NCI-H524 (cell line): ENCODE measurements around the gene DNAJC18.
"Not testable (repeated sequence)": the region's sequence is repeated elsewhere in the genome, so short reads cannot be mapped to it uniquely, and the experiment has no call there.

Source experiments
- DNase-seq, 2 experiments: peaks; one replicate each; lab custom pipeline; 2025; lab: John Stamatoyannopoulos, UW

The DNAJC18 gene

DNA sequence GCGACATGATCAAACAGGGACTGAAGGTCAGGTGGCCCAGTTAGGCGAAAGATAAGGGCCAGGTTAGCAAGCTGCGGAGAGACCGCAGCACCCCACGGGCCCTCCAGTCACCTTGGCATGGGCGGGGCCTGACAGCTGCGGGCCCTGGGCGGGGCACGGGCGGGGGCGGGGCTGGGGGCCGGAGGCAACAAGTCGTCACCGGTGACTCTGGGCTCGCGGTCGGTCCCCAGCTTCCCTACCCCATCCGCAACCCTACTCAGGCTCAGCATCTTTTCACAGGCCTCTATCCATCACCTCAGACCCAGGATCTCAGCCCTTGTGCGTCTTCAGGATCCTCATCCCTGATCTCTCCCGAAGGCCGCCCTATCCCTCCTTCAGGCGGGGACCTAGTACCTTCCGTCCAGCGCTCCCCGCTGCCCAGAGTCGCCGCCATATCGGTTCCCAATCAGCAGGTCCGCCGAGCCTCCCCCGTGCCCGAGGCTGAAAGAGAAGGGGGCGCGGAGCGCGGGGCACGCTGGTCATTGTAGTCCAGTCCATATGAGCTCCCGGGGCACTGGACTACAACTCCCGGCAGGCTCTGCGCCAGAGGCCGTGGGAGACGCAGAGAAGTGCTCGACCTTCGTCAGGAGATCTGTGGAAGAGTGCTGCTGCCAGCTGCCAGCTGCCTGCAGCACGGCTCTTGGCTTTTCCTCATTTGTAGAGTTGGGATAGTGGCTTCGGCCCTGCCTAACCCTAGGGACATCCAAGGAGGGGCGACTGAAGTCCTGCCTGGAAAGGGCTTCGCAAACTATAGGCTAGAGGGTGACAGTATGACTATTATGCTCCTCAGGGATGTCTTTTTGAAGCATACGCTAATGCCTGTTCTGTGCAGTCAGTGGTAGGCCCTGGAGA, at the start of gene DNAJC18:
Gene DNAJC18, minus strand, starts transcription at position 513 of the 891 bp plus-strand sequence. Its CDS starts 80 bp downstream, at position 433.
- DNase-seq: peak; percentile 91 to 97

DNA sequence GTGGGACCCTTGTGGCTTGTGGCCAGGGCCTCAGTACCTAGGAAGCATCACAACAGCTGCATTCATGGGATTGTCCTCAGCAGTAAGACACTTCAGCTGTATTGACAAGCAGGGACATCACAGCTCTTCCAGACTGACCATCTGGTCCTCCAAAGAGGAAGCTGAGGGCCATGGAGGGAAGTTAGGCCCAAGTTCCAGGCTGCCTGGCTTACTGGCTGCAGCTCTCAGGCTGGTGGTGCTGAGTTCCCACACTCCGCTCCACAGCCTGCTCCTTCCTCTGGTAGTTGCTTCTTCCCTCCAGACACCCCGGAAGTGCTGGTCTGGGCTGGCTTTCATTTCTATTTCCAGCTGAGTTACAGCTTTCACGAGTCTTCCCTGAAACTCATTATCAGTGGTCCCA, 48.9 kb upstream of the DNAJC18 start:
- DNase-seq: peak; percentile 11 to 60

DNA sequence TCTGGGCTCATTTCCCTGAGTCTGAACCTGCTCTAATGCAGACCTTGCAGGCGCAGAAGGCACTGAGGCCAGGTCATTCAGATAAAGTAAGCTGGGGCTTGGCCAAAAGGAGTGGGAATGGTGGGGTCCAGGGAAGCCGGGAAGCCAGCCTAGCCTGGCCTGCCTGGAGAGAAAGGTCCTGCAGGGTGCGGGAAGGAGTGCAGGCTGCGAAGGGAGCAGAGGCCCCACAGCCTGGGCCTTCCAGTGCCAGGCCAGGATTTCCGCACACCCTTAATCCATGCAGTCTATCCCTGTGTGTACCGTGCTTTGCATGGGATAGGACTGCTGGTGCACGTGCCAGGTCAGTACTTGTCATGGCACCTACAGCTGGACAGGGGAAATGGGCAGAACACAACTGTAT, 46.9 kb upstream of the DNAJC18 start:
- no peak for DNase-seq

DNA sequence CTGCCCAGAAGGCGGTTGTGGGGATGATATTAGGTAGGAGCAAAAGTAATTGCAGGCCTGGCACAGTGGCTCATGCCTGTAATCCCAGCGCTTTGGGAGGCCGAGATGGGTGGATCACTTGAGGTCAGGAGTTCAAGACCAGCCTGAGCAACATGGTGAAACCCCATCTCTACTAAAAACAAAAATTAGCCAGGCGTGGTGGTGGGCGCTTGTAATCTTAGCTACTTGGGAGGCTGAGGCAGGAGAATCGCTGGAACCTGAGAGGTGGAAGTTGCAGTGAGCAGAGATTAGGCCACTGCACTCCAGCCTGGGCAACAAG, 43.5 kb upstream of the DNAJC18 start:
- not testable (repeated sequence) for DNase-seq

DNA sequence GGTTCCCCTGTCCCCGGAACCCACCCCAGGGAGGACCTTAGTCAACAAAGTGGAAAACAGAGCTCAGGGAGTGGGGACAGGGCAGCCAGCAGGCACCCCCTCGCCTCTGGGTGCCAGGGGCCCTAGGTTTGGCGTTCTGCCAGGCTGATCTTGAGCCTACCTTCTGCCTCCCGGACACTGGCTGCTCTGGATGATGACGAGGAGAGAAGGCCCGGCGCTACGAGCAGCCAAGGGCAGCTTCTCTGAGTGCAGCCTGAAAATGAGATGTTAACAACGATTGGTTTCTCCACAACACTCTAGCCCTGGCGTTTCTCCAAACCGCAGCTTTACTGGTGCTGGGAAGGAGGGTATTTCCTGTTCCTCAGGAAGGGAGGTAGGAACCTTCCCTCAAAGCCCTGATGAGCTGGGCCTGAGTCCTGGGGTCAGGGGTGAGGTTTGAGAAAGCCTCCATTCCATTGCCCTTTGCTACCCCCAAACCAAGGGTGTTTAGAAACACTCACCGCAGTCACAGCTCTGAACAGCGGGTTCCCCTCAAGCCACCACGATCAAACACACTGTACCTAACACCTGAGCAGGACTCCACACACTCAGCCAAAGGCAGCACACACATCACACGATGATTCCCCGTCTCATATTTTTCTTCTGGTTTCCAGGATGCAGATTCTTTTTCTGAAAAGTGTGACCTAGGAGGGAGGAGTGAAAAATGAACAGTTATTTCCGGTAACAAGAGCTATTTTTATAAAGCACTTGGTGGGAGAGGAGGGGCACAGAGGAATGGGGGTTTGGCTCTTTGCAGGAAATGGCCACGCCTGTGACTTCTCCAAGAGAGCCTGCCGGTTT, 42.9 kb upstream of the DNAJC18 start, which contains the start of gene STING1:
Gene STING1, minus strand, starts transcription at position 709 of the 840 bp plus-strand sequence. CDS start 1,054 bp downstream, outside the sequence.
- DNase-seq: peak; percentile 28 to 72

DNA sequence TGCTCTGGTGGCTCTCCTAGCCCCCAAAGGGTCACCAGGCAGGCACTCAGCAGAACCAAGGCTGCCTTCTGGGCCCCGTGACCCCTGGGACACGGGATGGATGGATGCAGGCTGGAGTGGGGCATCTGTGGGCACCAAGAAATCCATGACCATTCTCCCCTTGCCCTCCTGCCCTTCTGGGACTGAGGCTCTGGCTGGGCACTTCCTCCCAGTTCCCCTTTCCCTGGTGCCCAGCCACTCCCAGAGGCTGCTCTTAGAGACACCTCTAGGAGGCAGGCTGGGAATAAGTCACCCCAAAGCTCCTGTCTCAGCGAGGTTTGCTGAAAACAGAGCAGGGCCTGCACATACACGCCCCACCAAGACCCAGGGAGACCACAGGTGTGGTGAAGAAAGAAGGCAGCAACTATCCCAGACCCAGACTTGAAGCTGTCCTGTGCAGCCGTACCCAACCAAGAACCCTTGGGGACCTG, 42.3 kb upstream of the DNAJC18 start:
- DNase-seq: peak in 1 of 2 experiments; percentile 26

DNA sequence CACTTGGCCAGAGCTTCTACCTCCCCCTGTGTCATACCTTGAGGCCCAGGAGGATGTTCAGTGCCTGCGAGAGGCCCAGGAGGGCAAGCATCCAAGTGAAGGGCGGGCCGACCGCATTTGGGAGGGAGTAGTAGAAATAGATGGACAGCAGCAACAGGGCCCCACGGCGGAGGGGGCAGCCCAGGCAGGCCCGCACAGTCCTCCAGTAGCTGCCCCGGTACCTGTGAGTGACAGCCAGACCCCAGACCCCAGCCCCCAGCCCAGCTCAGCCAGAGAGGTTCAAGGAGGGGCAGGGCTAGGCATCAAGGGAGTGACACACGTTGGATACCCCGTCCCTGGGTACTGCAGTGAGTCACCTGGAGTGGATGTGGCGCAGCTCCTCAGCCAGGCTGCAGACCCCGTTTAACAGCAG, 41.8 kb upstream of the DNAJC18 start:
- no peak for DNase-seq

DNA sequence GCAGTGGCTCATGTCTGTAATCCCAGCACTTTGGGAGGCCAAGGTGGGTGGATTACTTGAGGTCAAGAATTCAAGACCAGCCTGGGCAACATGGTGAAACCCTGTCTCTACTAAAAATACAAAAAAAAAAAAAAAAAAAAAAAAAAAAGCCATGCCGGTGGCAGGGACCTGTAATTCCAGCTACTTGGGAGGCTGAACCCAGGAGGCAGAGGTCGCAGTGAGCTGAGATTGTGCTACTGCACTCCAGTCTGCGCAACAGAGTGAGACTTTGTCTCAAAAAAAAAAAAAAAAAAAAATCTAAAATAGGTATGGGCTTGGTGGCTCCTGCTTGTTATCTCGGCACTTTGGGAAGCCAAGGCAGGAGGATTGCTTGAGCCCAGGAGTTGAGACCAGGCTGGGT, 40.4 kb upstream of the DNAJC18 start:
- not testable (repeated sequence) for DNase-seq

DNA sequence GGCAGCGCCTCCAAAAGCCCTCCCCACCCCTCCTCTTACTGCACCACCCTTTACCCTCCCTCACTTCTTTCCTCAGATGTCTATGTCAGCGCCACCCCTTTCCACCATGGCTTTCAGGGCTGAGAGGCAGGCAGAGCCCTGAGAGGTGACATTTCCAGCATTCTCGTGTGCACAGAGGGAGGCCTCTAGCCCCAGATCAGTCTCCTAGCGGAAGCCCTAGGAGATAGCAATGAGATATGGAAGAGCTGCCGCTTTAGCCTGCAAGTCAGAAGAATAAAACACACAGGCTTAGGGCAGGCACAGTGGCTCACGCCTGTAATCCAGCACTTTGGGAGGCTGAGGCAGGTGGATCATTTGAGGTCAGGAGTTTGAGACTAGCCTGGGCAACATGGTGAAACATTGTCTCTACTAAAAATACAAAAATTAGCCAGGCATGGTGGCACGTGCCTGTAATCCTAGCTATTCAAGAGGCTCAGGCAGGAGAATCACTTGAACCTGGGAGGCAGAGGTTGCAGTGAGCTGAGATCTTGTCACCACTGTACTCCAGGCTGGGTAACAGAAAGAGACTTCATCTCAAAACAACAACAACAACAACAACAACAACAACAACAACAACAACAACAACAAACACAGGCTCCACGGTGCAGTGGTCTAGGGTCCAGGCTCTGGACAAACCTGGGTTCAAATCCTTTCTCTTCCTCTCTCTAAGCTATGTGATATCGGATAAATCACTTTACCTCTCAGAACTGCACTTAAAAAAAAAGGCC, 39.5 kb upstream of the DNAJC18 start:
- peak in 1 of 2 experiments; percentile 10 for DNase-seq

DNA sequence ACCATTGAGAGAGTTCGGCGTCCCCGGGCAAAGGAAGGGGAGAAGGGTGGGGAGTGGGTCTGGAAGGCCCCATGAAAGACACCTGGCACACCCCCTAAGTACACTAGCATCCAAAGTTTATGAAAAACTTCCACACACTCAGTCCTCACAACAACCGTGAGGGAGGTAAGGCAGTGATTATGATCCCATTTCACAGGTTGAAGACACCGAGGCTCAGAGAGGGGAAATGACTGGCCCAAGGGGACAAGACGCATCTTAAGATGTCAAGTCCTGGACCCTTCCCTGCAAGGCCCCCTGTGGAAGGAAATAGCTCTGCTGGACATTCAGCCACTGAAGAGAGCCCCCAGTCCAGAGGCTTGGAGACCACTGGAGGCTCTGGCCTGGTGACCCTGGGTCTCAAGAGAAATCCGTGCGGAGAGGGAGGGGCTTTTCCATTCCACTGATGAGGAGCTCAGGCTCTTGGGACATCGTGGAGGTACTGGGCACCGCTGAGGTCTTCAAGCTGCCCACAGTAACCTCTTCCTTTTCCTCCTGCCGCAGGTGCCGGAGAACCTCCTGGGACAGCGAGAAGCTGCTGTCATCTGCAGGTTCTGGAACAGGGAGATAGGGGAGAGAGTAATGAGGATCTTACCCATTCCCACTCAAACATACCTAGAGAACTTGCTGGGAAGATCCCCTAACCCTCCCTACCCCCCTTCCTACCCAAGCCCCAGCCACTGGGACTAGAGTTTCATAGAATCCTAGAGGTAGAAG, 36.7 kb upstream of the DNAJC18 start:
- no peak for DNase-seq

DNA sequence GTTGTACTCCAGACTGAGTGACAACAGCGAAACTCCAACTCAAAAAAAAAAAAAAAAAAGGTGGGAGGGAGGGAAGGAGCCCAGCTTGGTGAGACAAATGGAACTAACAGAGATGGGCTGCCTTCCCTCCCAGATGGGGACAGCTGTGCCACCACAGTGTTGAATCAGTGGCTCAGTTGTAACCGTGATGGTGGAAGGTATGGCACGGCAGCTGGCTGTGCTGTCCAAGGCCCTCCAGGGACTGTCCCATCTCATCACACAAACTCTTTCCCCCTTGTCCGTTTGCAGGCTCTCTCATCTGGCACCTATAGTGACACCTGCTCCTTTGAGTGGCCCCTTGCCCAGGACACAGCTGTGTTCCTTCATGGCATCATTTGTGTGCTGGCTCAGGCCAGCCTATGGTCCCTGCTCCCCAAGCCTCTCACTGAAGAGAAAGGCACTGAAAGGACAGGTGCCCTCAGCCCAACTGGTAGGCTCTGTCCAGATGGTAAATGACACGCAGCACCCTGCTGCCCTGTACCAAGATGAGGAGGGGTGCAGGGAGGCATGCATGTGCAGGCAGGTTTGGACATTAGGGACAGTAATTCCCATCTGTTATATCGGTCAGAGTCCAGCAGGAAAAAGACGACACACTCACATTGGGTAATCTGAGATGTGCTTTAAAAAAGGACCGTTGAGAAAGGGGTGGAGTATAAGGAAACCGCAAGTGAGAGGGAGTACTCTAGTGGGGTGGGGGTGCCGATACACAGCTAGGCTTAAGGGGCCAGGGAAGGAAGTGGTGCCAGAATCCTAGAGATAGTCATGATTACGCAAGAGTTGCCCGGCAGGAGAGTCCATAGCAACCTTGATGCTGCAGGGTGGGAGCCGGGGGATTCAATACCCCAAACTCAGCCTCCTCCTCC, 35.8 kb upstream of the DNAJC18 start:
- DNase-seq: peak; percentile 96 to 99

DNA sequence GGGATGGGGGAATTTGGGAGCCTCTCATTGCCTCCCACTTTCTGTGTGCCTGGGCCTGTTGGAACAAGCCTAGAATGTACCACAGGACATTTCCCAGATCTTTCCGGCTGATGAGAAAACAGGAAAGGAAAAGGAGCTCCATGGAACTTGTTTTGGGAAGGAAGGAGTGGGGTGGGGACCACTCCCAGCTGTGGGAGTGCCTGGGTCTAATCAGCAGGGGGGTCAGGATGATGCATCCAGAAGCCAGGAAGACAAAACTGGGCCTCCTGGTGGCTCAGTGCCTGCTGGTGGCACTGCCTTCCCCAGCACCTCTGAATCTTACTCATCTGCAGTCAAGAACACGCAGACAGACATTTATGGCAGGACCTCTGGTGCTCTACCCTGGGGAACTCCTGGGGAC, 34.2 kb upstream of the DNAJC18 start:
- DNase-seq: peak in 1 of 2 experiments; percentile 23

DNA sequence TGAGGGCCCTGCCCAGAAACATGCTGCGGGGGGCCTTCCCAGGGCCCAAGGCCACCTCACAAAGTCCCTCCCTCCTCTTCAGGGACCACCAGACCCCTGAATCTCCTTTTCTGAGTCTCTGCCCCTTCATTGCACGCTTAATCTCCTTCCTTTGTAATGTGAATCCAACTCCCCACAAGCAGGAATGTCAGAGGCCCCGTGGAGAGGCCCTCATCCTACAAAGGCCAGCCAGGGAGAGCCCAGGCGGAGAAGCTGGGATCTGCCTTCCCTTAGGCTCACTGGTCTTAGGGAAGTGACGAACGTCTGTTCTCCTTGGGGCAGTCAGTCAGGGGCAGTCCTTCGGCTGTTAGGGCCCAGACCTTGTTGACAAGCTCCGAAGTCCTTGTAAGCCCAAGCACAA, 33.8 kb upstream of the DNAJC18 start:
- DNase-seq: no peak

DNA sequence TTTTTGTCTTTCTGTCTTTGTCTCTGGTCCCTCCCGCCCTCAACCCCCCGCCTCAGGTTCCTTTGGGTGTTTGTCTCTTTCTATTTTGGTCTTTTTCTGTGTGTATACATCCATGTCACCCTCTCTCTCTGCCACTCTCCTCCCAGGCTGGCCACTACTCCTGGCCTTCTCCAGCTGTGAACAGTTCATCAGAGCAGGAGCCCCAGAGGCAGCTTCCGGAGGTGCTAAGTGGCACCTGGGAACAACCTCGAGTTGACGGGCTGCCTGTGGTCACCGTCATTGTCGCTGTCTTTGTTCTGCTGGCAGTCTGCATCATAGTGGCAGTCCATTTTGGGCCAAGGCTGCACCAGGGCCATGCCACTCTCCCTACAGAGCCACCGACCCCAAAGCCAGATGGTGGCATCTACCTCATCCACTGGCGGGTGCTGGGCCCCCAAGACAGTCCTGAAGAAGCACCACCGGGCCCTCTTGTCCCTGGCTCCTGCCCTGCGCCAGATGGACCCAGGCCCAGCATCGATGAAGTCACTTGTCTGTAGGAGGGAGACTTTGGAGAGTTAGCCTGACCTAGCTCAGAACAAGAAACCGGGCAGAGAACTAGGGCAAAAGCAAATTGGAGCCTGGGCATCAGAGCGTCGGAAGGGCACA, 33.2 kb upstream of the DNAJC18 start:
- DNase-seq: peak in 1 of 2 experiments; percentile 29

DNA sequence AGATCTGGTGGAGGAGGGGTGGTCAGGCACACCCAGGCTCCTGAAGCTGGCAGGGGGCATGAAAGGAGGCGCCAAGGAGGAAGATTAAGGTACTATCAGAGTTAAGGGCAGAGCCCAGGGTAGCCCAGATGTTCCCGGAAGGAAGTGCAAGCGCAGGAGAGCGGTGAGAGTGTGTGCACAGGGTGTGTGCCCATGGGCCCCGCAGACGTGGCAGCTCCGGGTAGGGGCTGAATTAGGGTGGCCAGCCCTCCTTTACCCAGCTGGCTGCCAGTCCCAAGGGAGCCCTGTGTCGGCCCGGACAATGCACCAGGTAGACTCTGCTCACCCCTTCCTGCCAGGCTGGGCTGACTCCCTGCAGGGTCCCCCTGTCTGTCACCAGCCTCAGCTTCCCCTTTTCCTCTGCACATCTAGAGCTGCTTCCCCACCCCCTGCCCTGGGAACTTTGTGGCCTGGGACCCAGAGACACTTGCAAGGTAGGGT, 31.5 kb upstream of the DNAJC18 start, which contains the start of gene SMIM33:
Gene SMIM33, plus strand, starts transcription at position 184 of the 480 bp plus-strand sequence. Its CDS starts 118 bp downstream, at position 302.
- DNase-seq: no peak

DNA sequence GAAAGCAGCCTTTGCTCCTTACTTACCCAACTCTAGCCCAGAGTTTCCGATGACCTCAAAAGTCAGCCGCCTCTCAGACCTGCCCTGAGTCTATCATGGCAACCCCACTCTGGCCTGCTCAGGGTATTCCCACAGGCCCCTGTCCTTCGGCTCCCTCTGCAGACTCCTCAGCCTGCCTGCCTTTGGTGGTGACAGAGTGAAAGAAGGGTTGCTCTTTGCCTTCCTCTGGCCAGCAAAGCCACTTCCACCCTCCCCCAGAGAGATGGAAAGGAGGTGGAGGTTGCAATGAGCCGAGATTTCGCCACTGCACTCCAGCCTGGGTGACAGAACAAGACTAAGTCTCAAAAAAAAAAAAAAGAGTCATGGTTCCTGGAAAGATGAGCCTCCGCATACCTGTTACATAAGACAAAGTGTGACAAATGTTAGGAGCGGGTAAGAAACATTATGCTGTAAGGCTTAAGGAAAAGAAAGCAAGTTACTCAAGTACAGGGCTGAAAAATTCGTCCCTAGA, 29.2 kb upstream of the DNAJC18 start:
- DNase-seq: peak in 1 of 2 experiments; percentile 25

DNA sequence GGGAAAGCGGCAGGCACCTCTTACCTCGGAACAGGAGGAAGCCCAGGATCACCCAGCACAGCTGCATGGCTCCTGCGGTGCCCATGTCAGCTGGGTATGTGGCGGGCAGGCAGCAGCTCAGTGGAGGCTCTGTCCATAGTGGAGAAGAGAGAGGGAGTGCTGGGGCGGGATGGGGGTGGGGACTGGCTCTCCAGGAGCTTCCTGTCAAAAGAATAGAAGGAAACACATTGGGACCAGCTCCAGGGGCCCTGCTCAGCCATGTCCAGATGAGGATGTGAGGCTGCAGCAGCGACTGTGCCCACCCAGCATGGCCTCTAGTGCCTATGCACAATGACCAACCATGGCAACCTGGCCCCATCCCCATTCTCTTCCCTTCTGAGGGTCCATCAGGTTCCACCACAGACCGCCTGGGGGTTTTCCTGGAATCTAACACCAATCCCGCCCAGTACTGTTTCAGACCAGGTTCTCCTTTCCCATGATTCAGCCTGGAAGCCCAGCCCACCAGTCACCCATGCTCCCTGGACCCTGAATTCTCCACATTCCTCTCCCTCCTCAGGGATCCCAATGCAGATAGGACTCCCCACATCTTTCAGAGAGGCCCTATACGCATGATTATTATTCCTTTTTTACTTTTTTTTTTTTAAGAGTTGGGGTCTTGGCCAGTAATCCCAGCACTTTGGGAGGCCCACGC, 23.4 kb upstream of the DNAJC18 start, which contains the start of gene ECSCR:
Gene ECSCR, minus strand, starts transcription at position 158 of the 691 bp plus-strand sequence. Its CDS starts 73 bp downstream, at position 85.
- DNase-seq: no peak

DNA sequence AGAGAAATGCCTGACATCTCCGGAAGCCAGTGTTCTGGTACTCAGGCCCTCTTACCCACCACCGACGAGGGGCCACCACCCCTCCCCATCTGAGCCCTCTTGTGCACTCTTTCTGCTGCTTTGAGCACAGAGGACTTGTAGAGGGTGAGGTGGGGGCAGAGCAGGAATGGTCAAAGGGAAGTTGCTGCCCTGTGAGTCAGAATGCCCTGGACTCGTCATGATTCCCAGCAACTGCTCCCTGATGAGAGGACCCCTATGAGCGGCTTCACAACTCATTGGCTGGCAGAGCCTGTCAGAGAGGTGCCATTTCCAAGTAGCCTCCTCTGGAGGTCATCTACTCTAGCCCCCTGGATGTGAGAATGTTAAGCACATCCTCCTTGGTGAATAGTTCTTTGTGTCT, 22.4 kb upstream of the DNAJC18 start:
- no peak for DNase-seq
